ENCODE measurements around the gene C16orf78. TPM values are rescaled to one million over a fixed set of nuclear protein-coding genes. Genes with fewer than 3 reads are reported as not detected.

The C16orf78 gene
- total RNA-seq, 2 donors from 2014 or later: not detected

GRCh38 chr16:49411121-49411970, 37.7 kb downstream of the C16orf78 start:
- no peaks in the 10 kb centered on the region for H3K4me1 Mint-ChIP-seq (ENCODE audit: low read depth)
- no peaks in the 10 kb centered on the region for H3K27me3 Mint-ChIP-seq (ENCODE audit: low read depth)
- ATAC-seq (replicated peaks in 1 of 2) (no peak), DNase-seq (no peak)
- H3K36me3 Mint-ChIP-seq (ENCODE audit: insufficient read depth in 2 of 2): no peaks in the 10 kb centered on the region
- H3K9me3 Mint-ChIP-seq: no peaks in the 10 kb centered on the region
- H3K27ac Mint-ChIP-seq: no peak overlapping the region
- no peak overlapping the region for H3K4me3 Mint-ChIP-seq

- Mint-ChIP-seq H3K4me1 (ENCODE audit: low read depth) (no peaks in the 10 kb centered on the region), H3K27me3 (ENCODE audit: low read depth) (no peaks in the 10 kb centered on the region), H3K9me3 (no peaks in the 10 kb centered on the region), H3K36me3 (ENCODE audit: insufficient read depth in 2 of 2) (no peaks in the 10 kb centered on the region), H3K4me3 (no peak overlapping the region), H3K27ac (no peak overlapping the region)
- ATAC-seq (replicated peaks in 1 of 2) (no peak), DNase-seq (no peak)
Measured at GRCh38 chr16:49414671-49415070, 41.1 kb downstream of the C16orf78 start.

- Mint-ChIP-seq H3K4me3 (no peak overlapping the region), H3K27ac (no peak overlapping the region), H3K36me3 (ENCODE audit: insufficient read depth in 2 of 2) (no peaks in the 10 kb centered on the region), H3K27me3 (ENCODE audit: low read depth) (no peaks in the 10 kb centered on the region), H3K9me3 (no peaks in the 10 kb centered on the region), H3K4me1 (ENCODE audit: low read depth) (no peaks in the 10 kb centered on the region)
- DNase-seq (no peak), ATAC-seq (replicated peaks in 1 of 2) (no peak)
Measured at GRCh38 chr16:49415083-49415482, 41.5 kb downstream of the C16orf78 start.

GRCh38 chr16:49416001-49416675, 42.5 kb downstream of the C16orf78 start:
- Mint-ChIP-seq H3K27ac (no peak overlapping the region), H3K27me3 (ENCODE audit: low read depth) (no peaks in the 10 kb centered on the region), H3K4me3 (no peak overlapping the region), H3K36me3 (ENCODE audit: insufficient read depth in 2 of 2) (no peaks in the 10 kb centered on the region), H3K9me3 (no peaks in the 10 kb centered on the region), H3K4me1 (ENCODE audit: low read depth) (no peaks in the 10 kb centered on the region)
- ATAC-seq (replicated peaks in 1 of 2) (no peak), DNase-seq (no peak)

GRCh38 chr16:49417354-49417753, 43.8 kb downstream of the C16orf78 start:
- Mint-ChIP-seq H3K27ac (no peak overlapping the region), H3K9me3 (no peaks in the 10 kb centered on the region), H3K36me3 (ENCODE audit: insufficient read depth in 2 of 2) (no peaks in the 10 kb centered on the region), H3K4me3 (no peak overlapping the region), H3K4me1 (ENCODE audit: low read depth) (no peaks in the 10 kb centered on the region), H3K27me3 (ENCODE audit: low read depth) (no peaks in the 10 kb centered on the region)
- DNase-seq (no peak), ATAC-seq (replicated peaks in 1 of 2) (no peak)

- DNase-seq (no peak), ATAC-seq (replicated peaks in 1 of 2) (no peak)
- no peaks in the 10 kb centered on the region for H3K27me3 Mint-ChIP-seq (ENCODE audit: low read depth)
- no peaks in the 10 kb centered on the region for H3K36me3 Mint-ChIP-seq (ENCODE audit: insufficient read depth in 2 of 2)
- H3K4me1 Mint-ChIP-seq (ENCODE audit: low read depth): no peaks in the 10 kb centered on the region
- no peak overlapping the region for H3K4me3 Mint-ChIP-seq
- no peaks in the 10 kb centered on the region for H3K9me3 Mint-ChIP-seq
- no peak overlapping the region for H3K27ac Mint-ChIP-seq
Measured at GRCh38 chr16:49419006-49419405, 45.4 kb downstream of the C16orf78 start.

GRCh38 chr16:49419862-49420261, 46.3 kb downstream of the C16orf78 start:
- no peaks in the 10 kb centered on the region for H3K36me3 Mint-ChIP-seq (ENCODE audit: insufficient read depth in 2 of 2)
- no peak for DNase-seq
- no peak overlapping the region for H3K27ac Mint-ChIP-seq
- H3K27me3 Mint-ChIP-seq (ENCODE audit: low read depth): no peaks in the 10 kb centered on the region
- ATAC-seq (replicated peaks in 1 of 2): no peak
- no peaks in the 10 kb centered on the region for H3K4me1 Mint-ChIP-seq (ENCODE audit: low read depth)
- H3K9me3 Mint-ChIP-seq: no peaks in the 10 kb centered on the region
- H3K4me3 Mint-ChIP-seq: no peak overlapping the region

- H3K36me3 Mint-ChIP-seq (ENCODE audit: insufficient read depth in 2 of 2): no peaks in the 10 kb centered on the region
- no peak for ATAC-seq (replicated peaks in 1 of 2)
- H3K27ac Mint-ChIP-seq: no peak overlapping the region
- H3K4me3 Mint-ChIP-seq: no peak overlapping the region
- H3K9me3 Mint-ChIP-seq: no peaks in the 10 kb centered on the region
- no peaks in the 10 kb centered on the region for H3K27me3 Mint-ChIP-seq (ENCODE audit: low read depth)
- H3K4me1 Mint-ChIP-seq (ENCODE audit: low read depth): no peaks in the 10 kb centered on the region
- DNase-seq: no peak
Measured at GRCh38 chr16:49422896-49423295, 49.3 kb downstream of the C16orf78 start.

GRCh38 chr16:49424961-49425360, 51.4 kb downstream of the C16orf78 start:
- H3K27ac Mint-ChIP-seq: no peak overlapping the region
- no peak overlapping the region for H3K4me3 Mint-ChIP-seq
- peaks cover 7 to 9% of the 10 kb centered on the region in 2 donors for H3K9me3 Mint-ChIP-seq
- peaks cover 7% of the 10 kb centered on the region for H3K27me3 Mint-ChIP-seq (ENCODE audit: low read depth)
- DNase-seq (no peak), ATAC-seq (replicated peaks in 1 of 2) (no peak)
- no peaks in the 10 kb centered on the region for H3K4me1 Mint-ChIP-seq (ENCODE audit: low read depth)
- H3K36me3 Mint-ChIP-seq (ENCODE audit: insufficient read depth in 2 of 2): peaks cover 4 to 6% of the 10 kb centered on the region in 2 donors

GRCh38 chr16:49427771-49428170, 54.2 kb downstream of the C16orf78 start:
- Mint-ChIP-seq H3K4me3 (no peak overlapping the region), H3K36me3 (ENCODE audit: insufficient read depth in 2 of 2) (peaks cover 4 to 6% of the 10 kb centered on the region in 2 donors), H3K27me3 (ENCODE audit: low read depth) (peaks cover 7% of the 10 kb centered on the region), H3K4me1 (ENCODE audit: low read depth) (no peaks in the 10 kb centered on the region), H3K27ac (no peak overlapping the region), H3K9me3 (peaks cover 7 to 10% of the 10 kb centered on the region in 2 donors)
- DNase-seq (no peak), ATAC-seq (replicated peaks in 1 of 2) (no peak)

GRCh38 chr16:49428808-49429207, 55.2 kb downstream of the C16orf78 start:
- ATAC-seq (replicated peaks in 1 of 2) (no peak), DNase-seq (no peak)
- H3K4me3 Mint-ChIP-seq: no peak overlapping the region
- H3K27ac Mint-ChIP-seq: no peak overlapping the region
- peaks cover 7% of the 10 kb centered on the region for H3K27me3 Mint-ChIP-seq (ENCODE audit: low read depth)
- peaks cover 4 to 6% of the 10 kb centered on the region in 2 donors for H3K36me3 Mint-ChIP-seq (ENCODE audit: insufficient read depth in 2 of 2)
- H3K4me1 Mint-ChIP-seq (ENCODE audit: low read depth): no peaks in the 10 kb centered on the region
- peaks cover 7 to 10% of the 10 kb centered on the region in 2 donors for H3K9me3 Mint-ChIP-seq

GRCh38 chr16:49431040-49431439, 57.4 kb downstream of the C16orf78 start:
- Mint-ChIP-seq H3K4me3 (no peak overlapping the region), H3K27me3 (ENCODE audit: low read depth) (peaks cover 7% of the 10 kb centered on the region), H3K36me3 (ENCODE audit: insufficient read depth in 2 of 2) (peaks cover 4 to 6% of the 10 kb centered on the region in 2 donors), H3K27ac (no peak overlapping the region), H3K4me1 (ENCODE audit: low read depth) (no peaks in the 10 kb centered on the region), H3K9me3 (peaks cover 7 to 10% of the 10 kb centered on the region in 2 donors)
- ATAC-seq (replicated peaks in 1 of 2) (no peak), DNase-seq (no peak)

GRCh38 chr16:49431591-49432290, 58.1 kb downstream of the C16orf78 start:
- Mint-ChIP-seq H3K27me3 (ENCODE audit: low read depth) (peaks cover 7% of the 10 kb centered on the region), H3K4me3 (no peak overlapping the region), H3K27ac (no peak overlapping the region), H3K4me1 (ENCODE audit: low read depth) (no peaks in the 10 kb centered on the region), H3K36me3 (ENCODE audit: insufficient read depth in 2 of 2) (peaks cover 4 to 6% of the 10 kb centered on the region in 2 donors), H3K9me3 (peaks cover 7 to 10% of the 10 kb centered on the region in 2 donors)
- DNase-seq (no peak), ATAC-seq (replicated peaks in 1 of 2) (no peak)

All from activated T-cell treated with anti-CD3 and anti-CD28 coated beads, Interleukin-2, amount 50 U/mL, for 72 hours (primary cell).